Panc1 (cell line): Measurements from ENCODE around the gene PKIB.

ENCODE experiments used
- CTCF ChIP-seq: fragments of 450-650 bp; IDR thresholded peaks from 2 replicates; pipeline ENCODE4 v1.5.1; 2017; ENCODE audit warnings: mild to moderate bottlenecking
- POLR2AphosphoS5 ChIP-seq: IDR thresholded peaks from 2 replicates; pipeline ENCODE4 v1.6.1; 2012; ENCODE audit warnings: mild to moderate bottlenecking, low read depth, low read length, moderate library complexity
- TCF7L2 ChIP-seq: IDR thresholded peaks from 2 replicates; pipeline ENCODE4 v1.6.1; 2011; ENCODE audit warnings: mild to moderate bottlenecking, low read depth, low read length, inconsistent platforms

DNA sequence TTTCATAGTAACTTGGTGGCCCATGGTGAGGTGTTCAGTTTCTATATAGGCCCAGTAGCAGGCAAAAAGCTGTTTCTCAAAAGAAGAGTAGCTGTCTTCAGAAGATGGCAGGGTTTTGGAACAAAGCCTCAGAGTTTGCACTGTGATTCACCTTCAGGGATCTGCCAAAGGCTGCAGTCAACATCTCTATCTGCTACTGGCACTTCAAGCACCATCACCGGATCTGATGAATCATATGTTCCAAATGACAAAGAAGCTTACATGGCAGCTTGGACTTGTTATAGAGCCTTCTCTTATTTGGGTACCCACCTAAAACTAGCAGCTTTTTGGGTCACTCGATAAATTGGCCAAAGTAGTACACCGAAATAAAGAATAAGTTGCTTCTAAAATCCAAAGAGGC is 39.5 kb downstream of the PKIB start:
- TF ChIP-seq CTCF (no peak), POLR2AphosphoS5 (no peak), TCF7L2 (no peak)
